Mammary epithelial cell (primary cell): ENCODE measurements around the gene C2CD5.

Source experiments
- EZH2 ChIP-seq: IDR thresholded peaks from 2 replicates; pipeline ENCODE4 v1.6.1; 2012; ENCODE audit warnings: low read length, inconsistent platforms, borderline replicate concordance
- TF ChIP-seq, protein P1 (sequence below), 2 donors: IDR thresholded peaks in 1 of 2; conservative IDR thresholded peaks in 1 of 2; 2 replicates each; pipeline ENCODE4 v1.5.1; 2011 to 2012; ENCODE audit warnings: inconsistent platforms in 2 of 2, low read length in 2 of 2, mild to moderate bottlenecking in 2 of 2, control low read depth in 1 of 2, low read depth in 1 of 2; ENCODE audit not compliant: insufficient read depth in 1 of 2; ENCODE audit errors: extremely low read depth in 1 of 2

DNA sequence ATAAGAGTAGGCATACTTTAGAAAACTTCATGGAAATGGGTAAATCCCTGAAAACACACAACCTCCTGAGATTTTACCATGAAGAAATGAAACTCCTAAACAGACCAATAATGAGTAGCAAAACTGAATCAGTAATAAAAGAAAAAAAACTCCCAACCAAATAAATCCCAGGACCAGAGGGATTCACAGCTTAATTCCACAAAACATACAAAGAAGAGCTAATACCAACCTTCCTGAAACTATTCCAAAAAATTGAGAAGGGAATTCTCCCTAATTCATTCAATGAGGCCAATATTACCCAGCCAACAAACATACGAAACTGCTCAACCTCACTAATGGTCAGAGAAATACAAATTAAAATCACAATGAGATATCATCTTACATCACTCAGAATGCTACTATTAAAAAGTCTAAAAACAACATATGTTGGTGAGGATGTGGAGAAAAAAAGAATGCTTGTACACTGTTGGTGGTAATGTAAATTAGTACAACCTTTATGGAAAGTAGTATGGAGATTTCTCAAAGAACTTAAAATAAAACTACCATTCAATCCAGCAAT is 112.6 kb downstream of the C2CD5 start:
- TF ChIP-seq, protein P1, sequence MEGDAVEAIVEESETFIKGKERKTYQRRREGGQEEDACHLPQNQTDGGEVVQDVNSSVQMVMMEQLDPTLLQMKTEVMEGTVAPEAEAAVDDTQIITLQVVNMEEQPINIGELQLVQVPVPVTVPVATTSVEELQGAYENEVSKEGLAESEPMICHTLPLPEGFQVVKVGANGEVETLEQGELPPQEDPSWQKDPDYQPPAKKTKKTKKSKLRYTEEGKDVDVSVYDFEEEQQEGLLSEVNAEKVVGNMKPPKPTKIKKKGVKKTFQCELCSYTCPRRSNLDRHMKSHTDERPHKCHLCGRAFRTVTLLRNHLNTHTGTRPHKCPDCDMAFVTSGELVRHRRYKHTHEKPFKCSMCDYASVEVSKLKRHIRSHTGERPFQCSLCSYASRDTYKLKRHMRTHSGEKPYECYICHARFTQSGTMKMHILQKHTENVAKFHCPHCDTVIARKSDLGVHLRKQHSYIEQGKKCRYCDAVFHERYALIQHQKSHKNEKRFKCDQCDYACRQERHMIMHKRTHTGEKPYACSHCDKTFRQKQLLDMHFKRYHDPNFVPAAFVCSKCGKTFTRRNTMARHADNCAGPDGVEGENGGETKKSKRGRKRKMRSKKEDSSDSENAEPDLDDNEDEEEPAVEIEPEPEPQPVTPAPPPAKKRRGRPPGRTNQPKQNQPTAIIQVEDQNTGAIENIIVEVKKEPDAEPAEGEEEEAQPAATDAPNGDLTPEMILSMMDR (conservative IDR thresholded peaks at IDR 0.05 in 1 of 2, IDR thresholded peaks at IDR 0.05 in 1 of 2; ENCODE audit: extremely low read depth in 1 of 2, insufficient read depth in 1 of 2, low read depth in 1 of 2, low read length in 2 of 2), result no peak
- no peak for TF ChIP-seq EZH2
